Suprapubic skin (tissue), 4 donors: ENCODE measurements around the gene LRRC47.

Experiments
- POLR2A ChIP-seq, 2 donors: fragments of 450-650 bp; IDR thresholded peaks; one replicate each; pipeline ENCODE4 v1.6.1; 2017; ENCODE audit warnings: antibody characterized with exemption in 2 of 2, mild to moderate bottlenecking in 2 of 2, moderate library complexity in 2 of 2
- POLR2AphosphoS5 ChIP-seq, 3 donors: sonication (generic); formaldehyde crosslinking; IDR thresholded peaks; one replicate each; pipeline ENCODE4 v1.6.1; 2017; ENCODE audit warnings: antibody characterized with exemption in 3 of 3
- TF ChIP-seq, protein P1 (sequence below), 2 donors: fragments of 200-600 bp in 1 of 2; fragments of 450-650 bp in 1 of 2; sonication (generic) in 1 of 2; IDR thresholded peaks; one replicate each; pipeline ENCODE4 v1.5.1; 2016 to 2019; ENCODE audit warnings: antibody characterized with exemption in 2 of 2, mild to moderate bottlenecking in 1 of 2, moderate library complexity in 1 of 2

DNA sequence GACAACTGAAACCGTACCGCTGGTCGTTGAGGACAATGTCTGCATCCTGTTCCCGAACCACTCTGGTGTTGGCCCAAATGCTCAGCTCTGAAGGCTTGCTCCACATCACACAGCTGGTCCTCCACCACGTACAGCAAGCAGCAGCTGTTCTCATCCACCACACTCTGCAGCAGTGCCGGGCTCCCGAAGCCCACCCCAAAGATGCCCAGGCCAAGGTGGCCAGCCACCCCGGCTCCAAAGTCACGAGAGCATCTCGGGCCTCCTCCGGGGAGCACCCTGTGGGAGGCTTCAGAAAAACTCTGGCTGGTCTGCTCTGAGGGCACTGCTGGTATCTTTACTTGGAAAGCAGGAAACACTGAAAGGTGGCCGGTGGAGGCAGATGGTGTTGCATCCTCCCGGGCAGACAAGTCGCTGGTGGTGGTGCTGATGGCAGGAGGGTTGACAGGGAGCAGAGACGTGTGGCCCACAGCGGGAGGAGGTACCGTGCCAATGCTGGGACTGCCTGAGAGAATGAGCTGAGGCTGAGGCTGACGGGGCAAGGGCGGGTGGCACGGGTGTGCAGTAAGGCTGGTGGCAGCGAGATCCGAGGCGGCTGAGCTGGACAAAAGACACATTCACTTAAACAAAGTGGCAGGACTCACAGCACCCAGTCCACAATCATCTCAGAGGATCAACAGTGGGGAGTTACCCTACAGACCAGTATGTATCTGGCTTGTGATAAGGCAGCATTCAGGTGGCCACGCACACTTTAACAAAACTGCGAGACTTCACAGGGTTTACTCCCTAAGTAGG, 50.5 kb downstream of the LRRC47 start:
- TF ChIP-seq, protein P1, sequence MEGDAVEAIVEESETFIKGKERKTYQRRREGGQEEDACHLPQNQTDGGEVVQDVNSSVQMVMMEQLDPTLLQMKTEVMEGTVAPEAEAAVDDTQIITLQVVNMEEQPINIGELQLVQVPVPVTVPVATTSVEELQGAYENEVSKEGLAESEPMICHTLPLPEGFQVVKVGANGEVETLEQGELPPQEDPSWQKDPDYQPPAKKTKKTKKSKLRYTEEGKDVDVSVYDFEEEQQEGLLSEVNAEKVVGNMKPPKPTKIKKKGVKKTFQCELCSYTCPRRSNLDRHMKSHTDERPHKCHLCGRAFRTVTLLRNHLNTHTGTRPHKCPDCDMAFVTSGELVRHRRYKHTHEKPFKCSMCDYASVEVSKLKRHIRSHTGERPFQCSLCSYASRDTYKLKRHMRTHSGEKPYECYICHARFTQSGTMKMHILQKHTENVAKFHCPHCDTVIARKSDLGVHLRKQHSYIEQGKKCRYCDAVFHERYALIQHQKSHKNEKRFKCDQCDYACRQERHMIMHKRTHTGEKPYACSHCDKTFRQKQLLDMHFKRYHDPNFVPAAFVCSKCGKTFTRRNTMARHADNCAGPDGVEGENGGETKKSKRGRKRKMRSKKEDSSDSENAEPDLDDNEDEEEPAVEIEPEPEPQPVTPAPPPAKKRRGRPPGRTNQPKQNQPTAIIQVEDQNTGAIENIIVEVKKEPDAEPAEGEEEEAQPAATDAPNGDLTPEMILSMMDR (IDR thresholded peaks at IDR 0.05), result no peak
- no peak for TF ChIP-seq POLR2A (IDR thresholded peaks at IDR 0.05)
- TF ChIP-seq POLR2AphosphoS5 (IDR thresholded peaks at IDR 0.05), result no peak
